ENCODE results near the gene SLC7A6OS. TPM values are rescaled to one million over a fixed set of nuclear protein-coding genes. Genes with fewer than 3 reads are reported as not detected.
A peak's percentile ranks its signal among the peaks of the same experiment; 100 is the strongest.

SLC7A6OS gene
- total and polyA plus RNA-seq, 3 experiments from 2014 or later = 21.8 to 28.2 (median 25.5) TPM

DNA sequence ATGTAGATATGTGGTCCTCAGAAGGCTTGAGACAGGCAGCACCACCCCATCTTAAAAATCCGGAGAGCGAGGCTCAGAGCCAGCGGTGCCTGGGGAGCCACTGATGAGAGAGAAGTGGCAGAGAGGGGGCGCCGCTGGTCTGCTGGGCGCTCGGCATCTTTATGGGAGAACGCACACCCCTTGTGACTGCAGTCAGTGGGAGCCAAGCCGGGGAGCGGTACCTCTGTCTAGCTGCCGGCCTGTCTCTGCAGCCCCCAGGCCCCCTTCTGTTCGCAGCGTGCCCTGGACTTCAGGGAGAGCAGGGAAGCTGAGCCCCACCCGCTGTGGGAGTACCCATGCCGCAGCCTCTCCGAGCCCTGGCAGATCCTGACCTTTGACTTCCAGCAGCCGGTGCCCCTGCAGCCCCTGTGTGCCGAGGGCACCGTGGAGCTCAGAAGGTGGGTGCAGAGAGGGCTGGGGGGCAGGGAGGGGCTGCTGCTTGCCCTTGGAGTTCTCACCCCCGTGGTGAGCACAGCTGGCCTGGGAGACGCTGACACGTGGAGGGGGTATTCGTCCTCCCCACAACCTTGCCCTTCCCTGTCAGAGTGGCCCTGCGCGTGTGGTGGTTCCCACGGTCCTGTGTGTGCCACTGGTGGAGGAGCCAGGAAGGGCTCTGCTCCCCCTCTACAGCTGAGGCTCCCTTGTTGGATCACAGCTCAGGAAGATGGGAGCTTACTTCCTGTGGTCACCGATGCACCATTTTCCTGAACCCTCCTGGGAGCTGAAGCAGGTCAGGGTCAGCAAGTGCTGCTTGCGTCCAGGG is 44.9 kb upstream of the SLC7A6OS start:
- peaks cover 14% of the 10 kb centered on the region for H3K36me3 ChIP-seq (ENCODE audit: insufficient read depth, low read length)
- H3K27me3 ChIP-seq (ENCODE audit: insufficient read depth, low read length, poor library complexity, severe bottlenecking) = no peaks in the 10 kb centered on the region
- no peaks in the 10 kb centered on the region for H3K9me3 Mint-ChIP-seq
- H3K27ac Mint-ChIP-seq = peak overlapping the region in 2 of 8 donors; percentile 17 to 38
- H3K4me1 ChIP-seq (ENCODE audit: insufficient read depth, low read length) = peaks cover 28% of the 10 kb centered on the region
- H3K27ac ChIP-seq (ENCODE audit: low read depth, low read length) = no peak overlapping the region
- H3K36me3 Mint-ChIP-seq = peaks cover 0 to 67% (median 8%) of the 10 kb centered on the region in 3 donors
- ChIA-PET POLR2A (interaction anchor here (0.9 to 1.0 kb wide), 2 partner anchors 45 to 63 kb away, joined by 3 read pairs; partner anchors contain the start of genes PRMT7 and SLC7A6OS), CTCF (interaction anchor here (0.9 to 2.2 kb wide), 8 partner anchors 8 to 165 kb away, joined by 3 to 10 read pairs (median 4); partner anchors contain the start of gene SLC7A6)
- no peaks in the 10 kb centered on the region for H3K9me3 ChIP-seq (ENCODE audit: low read length)
- H3K4me3 ChIP-seq (ENCODE audit: low read length) = peak overlapping the region; percentile 49
- H3K4me3 Mint-ChIP-seq = peak overlapping the region in 4 of 7 donors; percentile 44 to 80 (median 76)
- H3K4me1 Mint-ChIP-seq = peaks cover 29 to 43% (median 31%) of the 10 kb centered on the region in 3 donors
- no peaks in the 10 kb centered on the region for H3K27me3 Mint-ChIP-seq
- DNase-seq = no peak

DNA sequence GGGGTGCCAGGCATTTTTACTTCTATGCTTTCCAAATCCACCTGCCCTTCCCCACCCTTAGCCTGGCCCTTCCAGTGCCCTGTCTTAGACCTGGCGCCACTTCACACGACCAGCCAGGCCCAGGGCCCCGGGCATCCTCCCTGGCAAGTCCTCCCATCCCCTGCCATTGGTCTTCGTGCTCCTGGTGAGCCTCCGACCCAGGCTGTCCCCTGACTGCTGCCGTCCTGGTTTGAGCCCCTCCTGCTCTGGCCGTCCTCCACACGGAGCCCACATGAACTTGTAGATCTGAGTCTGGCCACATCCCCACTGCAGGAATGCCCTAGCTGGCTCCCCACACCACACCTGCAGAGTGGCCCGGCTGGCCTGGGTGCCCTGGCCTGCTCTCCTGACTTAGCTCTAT is 44.1 kb upstream of the SLC7A6OS start:
- Histone ChIP-seq H3K4me1 (ENCODE audit: insufficient read depth, low read length) (peaks cover 28% of the 10 kb centered on the region), H3K27ac (ENCODE audit: low read depth, low read length) (no peak overlapping the region), H3K4me3 (ENCODE audit: low read length) (no peak overlapping the region), H3K27me3 (ENCODE audit: insufficient read depth, low read length, poor library complexity, severe bottlenecking) (no peaks in the 10 kb centered on the region), H3K9me3 (ENCODE audit: low read length) (no peaks in the 10 kb centered on the region), H3K36me3 (ENCODE audit: insufficient read depth, low read length) (peaks cover 17% of the 10 kb centered on the region)
- CTCF ChIA-PET = interaction anchor here (0.9 kb wide), 1 partner anchor 101 kb away, joined by 4 read pairs; no protein-coding TSS in a partner anchor
- Mint-ChIP-seq H3K4me1 (peaks cover 29 to 43% (median 31%) of the 10 kb centered on the region in 3 donors), H3K4me3 (peak overlapping the region in 2 of 7 donors; percentile 4 to 19), H3K9me3 (no peaks in the 10 kb centered on the region), H3K36me3 (peaks cover 0 to 71% (median 4%) of the 10 kb centered on the region in 3 donors), H3K27me3 (no peaks in the 10 kb centered on the region), H3K27ac (no peak overlapping the region)
- no peak for DNase-seq
- POLR2A ChIA-PET = no interaction called here

- no peaks in the 10 kb centered on the region for H3K27me3 ChIP-seq (ENCODE audit: insufficient read depth, low read length, poor library complexity, severe bottlenecking)
- H3K4me1 Mint-ChIP-seq = peaks cover 28 to 41% (median 31%) of the 10 kb centered on the region in 3 donors
- H3K4me3 ChIP-seq (ENCODE audit: low read length) = no peak overlapping the region
- H3K9me3 Mint-ChIP-seq = no peaks in the 10 kb centered on the region
- no peak overlapping the region for H3K27ac Mint-ChIP-seq
- no peak overlapping the region for H3K27ac ChIP-seq (ENCODE audit: low read depth, low read length)
- H3K4me3 Mint-ChIP-seq = no peak overlapping the region
- no peaks in the 10 kb centered on the region for H3K9me3 ChIP-seq (ENCODE audit: low read length)
- H3K36me3 Mint-ChIP-seq = peaks cover 7 to 80% (median 10%) of the 10 kb centered on the region in 3 donors
- CTCF ChIA-PET = interaction anchor here (1.4 to 1.5 kb wide), 2 partner anchors 89 to 157 kb away, joined by 3 to 4 read pairs; partner anchors contain the start of gene SLC7A6
- H3K4me1 ChIP-seq (ENCODE audit: insufficient read depth, low read length) = peaks cover 28% of the 10 kb centered on the region
- H3K36me3 ChIP-seq (ENCODE audit: insufficient read depth, low read length) = peaks cover 24% of the 10 kb centered on the region
- POLR2A ChIA-PET = no interaction called here
- H3K27me3 Mint-ChIP-seq = no peaks in the 10 kb centered on the region
- DNase-seq = no peak
Observed at GRCh38 chr16:68353366-68353765, 42.6 kb upstream of the SLC7A6OS start.

GRCh38 chr16:68351991-68352431 is 41.3 kb upstream of the SLC7A6OS start:
- ChIA-PET CTCF (interaction anchor here (1.4 to 1.5 kb wide), 2 partner anchors 88 to 158 kb away, joined by 3 to 4 read pairs; partner anchors contain the start of gene SLC7A6), POLR2A (no interaction called here)
- DNase-seq = no peak
- Mint-ChIP-seq H3K36me3 (peaks cover 12 to 84% (median 15%) of the 10 kb centered on the region in 3 donors), H3K27me3 (no peaks in the 10 kb centered on the region), H3K27ac (no peak overlapping the region), H3K9me3 (no peaks in the 10 kb centered on the region), H3K4me3 (no peak overlapping the region), H3K4me1 (peaks cover 18 to 31% (median 19%) of the 10 kb centered on the region in 3 donors)
- peaks cover 16% of the 10 kb centered on the region for H3K36me3 ChIP-seq (ENCODE audit: insufficient read depth, low read length)
- no peaks in the 10 kb centered on the region for H3K27me3 ChIP-seq (ENCODE audit: insufficient read depth, low read length, poor library complexity, severe bottlenecking)
- no peaks in the 10 kb centered on the region for H3K9me3 ChIP-seq (ENCODE audit: low read length)
- peaks cover 16% of the 10 kb centered on the region for H3K4me1 ChIP-seq (ENCODE audit: insufficient read depth, low read length)
- no peak overlapping the region for H3K4me3 ChIP-seq (ENCODE audit: low read length)
- H3K27ac ChIP-seq (ENCODE audit: low read depth, low read length) = no peak overlapping the region

DNA sequence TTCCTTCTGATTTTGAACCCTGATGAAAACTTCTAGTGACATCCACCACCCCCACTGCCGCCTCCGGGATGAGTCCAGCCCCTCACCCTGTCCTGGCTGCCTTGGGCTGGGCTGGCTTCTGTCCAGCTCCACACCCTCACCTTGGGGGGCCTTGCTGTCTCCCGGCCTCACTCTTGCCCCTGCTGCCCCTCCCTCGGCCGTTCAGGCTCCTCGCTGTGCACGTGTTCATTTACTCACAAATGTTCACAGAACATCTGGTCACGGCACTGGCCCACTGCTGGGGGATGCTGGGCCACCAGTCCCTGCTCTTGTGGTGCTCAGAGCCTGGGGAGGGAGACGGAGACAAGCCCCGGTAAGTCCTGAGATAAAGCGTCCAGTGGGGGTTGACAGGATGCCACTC is 40.7 kb upstream of the SLC7A6OS start:
- Histone ChIP-seq H3K4me1 (ENCODE audit: insufficient read depth, low read length) (peaks cover 10% of the 10 kb centered on the region), H3K4me3 (ENCODE audit: low read length) (no peak overlapping the region), H3K27ac (ENCODE audit: low read depth, low read length) (no peak overlapping the region), H3K36me3 (ENCODE audit: insufficient read depth, low read length) (peaks cover 18% of the 10 kb centered on the region), H3K27me3 (ENCODE audit: insufficient read depth, low read length, poor library complexity, severe bottlenecking) (no peaks in the 10 kb centered on the region), H3K9me3 (ENCODE audit: low read length) (no peaks in the 10 kb centered on the region)
- peaks cover 13 to 26% (median 13%) of the 10 kb centered on the region in 3 donors for H3K4me1 Mint-ChIP-seq
- POLR2A ChIA-PET = no interaction called here
- no peaks in the 10 kb centered on the region for H3K27me3 Mint-ChIP-seq
- peaks cover 12 to 84% (median 17%) of the 10 kb centered on the region in 3 donors for H3K36me3 Mint-ChIP-seq
- no peak overlapping the region for H3K4me3 Mint-ChIP-seq
- H3K27ac Mint-ChIP-seq = no peak overlapping the region
- CTCF ChIA-PET = no interaction called here
- DNase-seq = no peak
- no peaks in the 10 kb centered on the region for H3K9me3 Mint-ChIP-seq

- H3K4me3 Mint-ChIP-seq = no peak overlapping the region
- Histone ChIP-seq H3K27me3 (ENCODE audit: insufficient read depth, low read length, poor library complexity, severe bottlenecking) (no peaks in the 10 kb centered on the region), H3K4me1 (ENCODE audit: insufficient read depth, low read length) (peaks cover 5% of the 10 kb centered on the region), H3K4me3 (ENCODE audit: low read length) (no peak overlapping the region), H3K27ac (ENCODE audit: low read depth, low read length) (no peak overlapping the region), H3K9me3 (ENCODE audit: low read length) (no peaks in the 10 kb centered on the region), H3K36me3 (ENCODE audit: insufficient read depth, low read length) (peaks cover 23% of the 10 kb centered on the region)
- no peak for DNase-seq
- ChIA-PET CTCF (no interaction called here), POLR2A (no interaction called here)
- peaks cover 12 to 88% (median 17%) of the 10 kb centered on the region in 3 donors for H3K36me3 Mint-ChIP-seq
- peaks cover 7 to 20% (median 9%) of the 10 kb centered on the region in 3 donors for H3K4me1 Mint-ChIP-seq
- no peaks in the 10 kb centered on the region for H3K9me3 Mint-ChIP-seq
- no peaks in the 10 kb centered on the region for H3K27me3 Mint-ChIP-seq
- H3K27ac Mint-ChIP-seq = peak overlapping the region in 1 of 8 donors; percentile 43
Observed at GRCh38 chr16:68350813-68351350, 40.1 kb upstream of the SLC7A6OS start.

- H3K4me1 Mint-ChIP-seq = peaks cover 0 to 19% (median 2%) of the 10 kb centered on the region in 3 donors
- no peak overlapping the region for H3K4me3 Mint-ChIP-seq
- Histone ChIP-seq H3K27me3 (ENCODE audit: insufficient read depth, low read length, poor library complexity, severe bottlenecking) (no peaks in the 10 kb centered on the region), H3K9me3 (ENCODE audit: low read length) (no peaks in the 10 kb centered on the region), H3K27ac (ENCODE audit: low read depth, low read length) (no peak overlapping the region), H3K4me3 (ENCODE audit: low read length) (no peak overlapping the region), H3K4me1 (ENCODE audit: insufficient read depth, low read length) (no peaks in the 10 kb centered on the region), H3K36me3 (ENCODE audit: insufficient read depth, low read length) (peaks cover 30% of the 10 kb centered on the region)
- ChIA-PET CTCF (no interaction called here), POLR2A (no interaction called here)
- H3K27me3 Mint-ChIP-seq = no peaks in the 10 kb centered on the region
- H3K27ac Mint-ChIP-seq = peak overlapping the region in 1 of 8 donors; percentile 63
- DNase-seq = no peak
- no peaks in the 10 kb centered on the region for H3K9me3 Mint-ChIP-seq
- peaks cover 12 to 94% (median 20%) of the 10 kb centered on the region in 3 donors for H3K36me3 Mint-ChIP-seq
Observed at GRCh38 chr16:68349838-68350410, 39.2 kb upstream of the SLC7A6OS start.
